ENCODE data around the gene FAM219B. TPM values are rescaled to one million over a fixed set of nuclear protein-coding genes. Genes with fewer than 3 reads are reported as not detected.

Gene FAM219B
- total RNA-seq, 4 donors from 2014 or later: 62.8 to 428 (median 68.7) TPM

DNA sequence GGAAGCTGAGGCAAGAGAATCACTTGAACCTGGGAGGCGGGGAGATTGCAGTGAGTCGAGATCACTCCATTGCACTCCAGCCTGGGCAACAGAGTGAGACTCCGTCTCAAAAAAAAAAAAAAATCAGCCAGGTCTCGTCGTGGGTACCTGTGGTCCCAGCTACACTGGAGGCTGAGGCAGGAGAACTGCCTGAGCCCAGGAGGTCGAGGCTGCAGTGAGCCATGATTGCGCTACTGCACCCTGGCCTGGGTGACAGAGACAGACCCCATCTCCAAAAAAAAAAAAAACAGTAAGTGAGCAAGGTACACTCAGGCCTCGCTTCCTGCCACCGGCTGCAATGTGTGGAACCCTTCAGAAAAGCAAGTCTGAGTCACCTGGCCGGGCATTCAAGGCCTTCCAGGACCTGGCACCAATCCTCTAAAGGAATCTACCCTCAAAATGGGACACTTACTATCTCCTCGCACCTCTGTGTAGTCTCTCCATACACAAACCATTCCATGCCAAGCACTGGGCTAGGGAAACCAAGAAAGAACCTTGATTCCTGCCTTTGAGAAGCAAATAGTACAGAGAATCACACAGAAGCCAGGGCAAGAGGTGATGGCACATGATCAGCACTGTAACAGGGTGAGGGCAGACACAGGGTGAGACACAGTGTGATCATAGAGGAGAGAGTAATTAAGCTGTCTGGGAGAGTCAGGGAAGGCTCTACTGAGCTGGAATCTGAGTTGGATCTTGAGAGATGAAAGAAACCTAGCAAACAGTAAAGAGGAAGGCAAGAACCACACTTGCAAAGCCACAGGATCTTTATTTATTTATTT is 43.2 kb downstream of the FAM219B start:
- in situ Hi-C loops (cut with MboI; ENCODE audit: low pct_ligation_motif_present in 1 of 4, low pct_unique_long_range_greater_than_20kb in 1 of 4, low sequenced_read_pairs in 3 of 4): no loop called here
- no peak for DNase-seq
- Histone ChIP-seq H3K9me3 (no peaks in the 10 kb centered on the region), H3K4me3 (no peak overlapping the region), H3K4me1 (peaks cover 31 to 75% (median 69%) of the 10 kb centered on the region in 4 donors), H3K27me3 (no peaks in the 10 kb centered on the region), H3K27ac (peak overlapping the region; percentile 54 to 95 (median 92)), H3K36me3 (no peaks in the 10 kb centered on the region)
- WGBS, 2 donors (ENCODE audit: low coverage in 1 of 2): 63% methylated on average over 11 of the region's 11 CpGs; no CpG with 5 or more reads in 1 of the 2 donors
- TF ChIP-seq POLR2AphosphoS5 (IDR thresholded peaks at IDR 0.05) (no peak), POLR2A (IDR thresholded peaks at IDR 0.05) (no peak), EP300 (IDR thresholded peaks at IDR 0.05; ENCODE audit: low read depth) (no peak)
- TF ChIP-seq, protein P1, sequence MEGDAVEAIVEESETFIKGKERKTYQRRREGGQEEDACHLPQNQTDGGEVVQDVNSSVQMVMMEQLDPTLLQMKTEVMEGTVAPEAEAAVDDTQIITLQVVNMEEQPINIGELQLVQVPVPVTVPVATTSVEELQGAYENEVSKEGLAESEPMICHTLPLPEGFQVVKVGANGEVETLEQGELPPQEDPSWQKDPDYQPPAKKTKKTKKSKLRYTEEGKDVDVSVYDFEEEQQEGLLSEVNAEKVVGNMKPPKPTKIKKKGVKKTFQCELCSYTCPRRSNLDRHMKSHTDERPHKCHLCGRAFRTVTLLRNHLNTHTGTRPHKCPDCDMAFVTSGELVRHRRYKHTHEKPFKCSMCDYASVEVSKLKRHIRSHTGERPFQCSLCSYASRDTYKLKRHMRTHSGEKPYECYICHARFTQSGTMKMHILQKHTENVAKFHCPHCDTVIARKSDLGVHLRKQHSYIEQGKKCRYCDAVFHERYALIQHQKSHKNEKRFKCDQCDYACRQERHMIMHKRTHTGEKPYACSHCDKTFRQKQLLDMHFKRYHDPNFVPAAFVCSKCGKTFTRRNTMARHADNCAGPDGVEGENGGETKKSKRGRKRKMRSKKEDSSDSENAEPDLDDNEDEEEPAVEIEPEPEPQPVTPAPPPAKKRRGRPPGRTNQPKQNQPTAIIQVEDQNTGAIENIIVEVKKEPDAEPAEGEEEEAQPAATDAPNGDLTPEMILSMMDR (IDR thresholded peaks at IDR 0.05): no peak
- intact Hi-C loops (cut with DNase I; ENCODE audit: low total_unique reads): no loop called here

DNA sequence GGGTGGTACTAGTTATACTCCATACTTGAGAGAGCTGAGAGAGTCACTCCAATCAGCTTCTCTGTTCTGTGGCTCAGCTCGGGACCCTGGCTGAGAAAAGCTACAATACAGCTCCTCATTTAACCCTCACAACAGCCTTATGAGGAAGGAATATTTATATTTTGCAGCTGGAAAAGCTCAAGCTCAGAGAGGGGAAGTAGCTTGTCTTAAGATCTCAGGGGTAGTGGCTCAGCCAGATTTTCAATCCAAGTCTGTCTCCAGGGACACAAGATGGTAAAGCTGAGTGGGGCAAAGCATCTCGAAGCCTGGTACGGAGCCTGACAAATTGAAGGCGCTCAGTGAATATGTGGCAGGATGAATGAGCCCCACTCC is 48.3 kb downstream of the FAM219B start:
- peak overlapping the region; percentile 32 to 64 (median 62) for H3K27ac ChIP-seq
- H3K36me3 ChIP-seq: peaks cover 0 to 11% (median 5%) of the 10 kb centered on the region in 4 donors
- TF ChIP-seq, protein P1 (IDR thresholded peaks at IDR 0.05): no peak
- TF ChIP-seq POLR2AphosphoS5 (IDR thresholded peaks at IDR 0.05) (no peak), POLR2A (IDR thresholded peaks at IDR 0.05) (no peak), EP300 (IDR thresholded peaks at IDR 0.05; ENCODE audit: low read depth) (no peak)

DNA sequence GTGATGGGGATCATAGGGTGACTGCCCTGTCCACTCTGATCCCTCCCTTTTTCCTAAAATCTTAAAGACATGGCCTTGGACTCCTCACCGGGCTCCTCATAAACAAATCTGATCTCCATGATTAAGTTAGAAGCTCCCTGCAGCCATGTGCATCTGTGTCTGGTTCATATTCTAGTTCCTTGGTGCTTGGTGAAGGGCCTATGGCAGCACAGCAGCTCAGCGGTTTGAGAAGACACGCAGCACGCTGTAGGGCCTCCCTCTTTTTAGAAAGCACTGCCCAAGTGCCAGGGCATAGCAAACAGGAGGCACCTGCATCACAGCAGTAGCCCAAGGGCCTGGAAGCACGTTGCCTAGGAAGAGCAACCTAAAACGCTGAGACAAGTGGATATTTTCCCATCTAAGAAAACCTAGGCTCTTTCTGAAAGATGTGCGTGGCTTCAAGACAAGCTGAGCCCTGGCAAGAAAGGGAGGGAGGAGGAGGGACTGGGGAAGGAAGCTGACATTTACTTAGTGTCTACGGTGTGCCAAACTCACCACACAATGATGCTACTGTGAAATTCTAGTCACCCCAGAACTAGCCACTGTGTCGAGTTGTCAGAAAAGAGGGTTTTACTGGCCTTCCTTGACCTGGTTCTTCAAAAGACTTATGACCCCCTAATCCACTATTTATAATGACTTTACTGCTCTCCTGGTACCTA is 48.8 kb downstream of the FAM219B start:
- no peak for DNase-seq

More for the DNA sequence above, 48.3 kb downstream of the FAM219B start:
- H3K27me3 ChIP-seq: no peaks in the 10 kb centered on the region
- peaks cover 25 to 46% (median 42%) of the 10 kb centered on the region in 4 donors for H3K4me1 ChIP-seq
- H3K9me3 ChIP-seq: no peaks in the 10 kb centered on the region
- intact Hi-C loops (cut with DNase I; ENCODE audit: low total_unique reads) (no loop called here), in situ Hi-C loops (cut with MboI; ENCODE audit: low pct_ligation_motif_present in 1 of 4, low pct_unique_long_range_greater_than_20kb in 1 of 4, low sequenced_read_pairs in 3 of 4) (no loop called here)
- 69 to 75% methylated on average over 4 of the region's 4 CpGs for WGBS, 2 donors (ENCODE audit: low coverage in 1 of 2)
- H3K4me3 ChIP-seq: no peak overlapping the region
- DNase-seq: no peak

More for the DNA sequence above, 48.8 kb downstream of the FAM219B start:
- H3K27me3 ChIP-seq: no peaks in the 10 kb centered on the region
- no peaks in the 10 kb centered on the region for H3K9me3 ChIP-seq
- intact Hi-C loops (cut with DNase I; ENCODE audit: low total_unique reads) (no loop called here), in situ Hi-C loops (cut with MboI; ENCODE audit: low pct_ligation_motif_present in 1 of 4, low pct_unique_long_range_greater_than_20kb in 1 of 4, low sequenced_read_pairs in 3 of 4) (no loop called here)
- peak overlapping the region; percentile 32 to 64 (median 62) for H3K27ac ChIP-seq
- TF ChIP-seq, protein P1 (IDR thresholded peaks at IDR 0.05): no peak
- TF ChIP-seq POLR2A (IDR thresholded peaks at IDR 0.05) (no peak), EP300 (IDR thresholded peaks at IDR 0.05; ENCODE audit: low read depth) (no peak), POLR2AphosphoS5 (IDR thresholded peaks at IDR 0.05) (no peak)
- no peak overlapping the region for H3K4me3 ChIP-seq
- H3K4me1 ChIP-seq: peaks cover 25 to 45% (median 39%) of the 10 kb centered on the region in 4 donors
- H3K36me3 ChIP-seq: peaks cover 0 to 17% (median 10%) of the 10 kb centered on the region in 4 donors
- WGBS, 2 donors (ENCODE audit: low coverage in 1 of 2): 56% methylated on average over 5 to 9 of the region's 9 CpGs
